Breast epithelium (tissue), 3 donors: ENCODE data around the gene C11orf87.

Experiments used
- POLR2A ChIP-seq: fragments of 450-650 bp; IDR thresholded peaks from one replicate; pipeline ENCODE4 v1.6.1; 2016; ENCODE audit warnings: antibody characterized with exemption, mild to moderate bottlenecking, moderate library complexity
- POLR2AphosphoS5 ChIP-seq, 3 donors: sonication (generic); formaldehyde crosslinking; IDR thresholded peaks; one replicate each; pipeline ENCODE4 v1.6.1; 2017; ENCODE audit warnings: antibody characterized with exemption in 3 of 3
- TF ChIP-seq, protein P1 (sequence below), 3 donors: fragments of 450-650 bp; IDR thresholded peaks; one replicate each; pipeline ENCODE4 v1.5.1; 2016 to 2017; ENCODE audit warnings: antibody characterized with exemption in 3 of 3, mild to moderate bottlenecking in 3 of 3, moderate library complexity in 3 of 3

DNA sequence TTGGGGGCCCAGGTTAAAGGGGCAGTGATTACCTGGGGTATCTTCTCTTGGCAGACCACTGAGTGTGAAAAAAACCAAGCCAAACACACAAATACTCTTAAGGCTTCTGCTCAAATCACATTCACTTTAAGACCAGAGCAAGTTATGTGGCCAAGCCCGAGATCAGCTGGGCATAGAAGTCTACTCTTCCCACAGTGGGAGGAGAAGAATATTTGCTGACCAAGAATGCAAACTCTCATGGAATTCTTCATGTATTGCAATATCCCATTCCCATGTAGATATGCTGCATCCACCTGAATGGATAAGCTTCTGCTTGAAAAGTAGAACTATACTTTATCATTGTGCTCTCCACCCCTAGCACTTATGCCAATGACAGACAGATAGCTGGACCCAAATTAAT, 37.1 kb upstream of the C11orf87 start:
- TF ChIP-seq POLR2A (no peak), POLR2AphosphoS5 (IDR thresholded peaks at IDR 0.05) (no peak)
- TF ChIP-seq, protein P1, sequence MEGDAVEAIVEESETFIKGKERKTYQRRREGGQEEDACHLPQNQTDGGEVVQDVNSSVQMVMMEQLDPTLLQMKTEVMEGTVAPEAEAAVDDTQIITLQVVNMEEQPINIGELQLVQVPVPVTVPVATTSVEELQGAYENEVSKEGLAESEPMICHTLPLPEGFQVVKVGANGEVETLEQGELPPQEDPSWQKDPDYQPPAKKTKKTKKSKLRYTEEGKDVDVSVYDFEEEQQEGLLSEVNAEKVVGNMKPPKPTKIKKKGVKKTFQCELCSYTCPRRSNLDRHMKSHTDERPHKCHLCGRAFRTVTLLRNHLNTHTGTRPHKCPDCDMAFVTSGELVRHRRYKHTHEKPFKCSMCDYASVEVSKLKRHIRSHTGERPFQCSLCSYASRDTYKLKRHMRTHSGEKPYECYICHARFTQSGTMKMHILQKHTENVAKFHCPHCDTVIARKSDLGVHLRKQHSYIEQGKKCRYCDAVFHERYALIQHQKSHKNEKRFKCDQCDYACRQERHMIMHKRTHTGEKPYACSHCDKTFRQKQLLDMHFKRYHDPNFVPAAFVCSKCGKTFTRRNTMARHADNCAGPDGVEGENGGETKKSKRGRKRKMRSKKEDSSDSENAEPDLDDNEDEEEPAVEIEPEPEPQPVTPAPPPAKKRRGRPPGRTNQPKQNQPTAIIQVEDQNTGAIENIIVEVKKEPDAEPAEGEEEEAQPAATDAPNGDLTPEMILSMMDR (IDR thresholded peaks at IDR 0.05) = no peak
